H1 (cell line): ENCODE measurements around the gene VNN1. TPM values are rescaled to one million over a fixed set of nuclear protein-coding genes. Genes with fewer than 3 reads are reported as not detected.

Experiments used
- CBX5 ChIP-seq: fragments of 300-800, 300-1000 bp; sonication (generic); IDR thresholded peaks from 2 replicates; pipeline ENCODE4 v1.7.1; 2016; ENCODE audit warnings: antibody characterized with exemption, low read length, low read depth
- CHD7 ChIP-seq: fragments of 300-600 bp; sonication (generic); IDR thresholded peaks from 2 replicates; pipeline ENCODE4 v1.7.1; 2012; ENCODE audit warnings: low read length, moderate library complexity, mild to moderate bottlenecking, inconsistent platforms; ENCODE audit not compliant: insufficient replicate concordance
- CREB1 ChIP-seq: IDR thresholded peaks from 2 replicates; pipeline ENCODE4 v1.6.1; 2012; ENCODE audit warnings: inconsistent platforms
- MAFK ChIP-seq: IDR thresholded peaks from 2 replicates; pipeline ENCODE4 v1.6.1; 2012; ENCODE audit warnings: low read depth, mild to moderate bottlenecking, improper control_type of control experiment, low read length
- PHF8 ChIP-seq: fragments of 200-600 bp; sonication (generic); conservative IDR thresholded peaks from 2 replicates; pipeline ENCODE4 v1.7.1; 2012; ENCODE audit warnings: low read depth, mild to moderate bottlenecking, inconsistent platforms, low read length, moderate library complexity
- RBBP5 ChIP-seq: IDR thresholded peaks from 2 replicates; pipeline ENCODE4 v1.7.1; 2012; ENCODE audit warnings: low read depth, mild to moderate bottlenecking, inconsistent platforms, low read length, moderate library complexity, borderline replicate concordance
- polyA plus RNA-seq, 7 experiments: library from polyadenylated mRNA; depleted of rRNA in 3 of 7; stranded (reverse) in 5 of 7; unstranded in 2 of 7; fragments of >200 nt in 5 of 7; fragments of 200-250 nt in 2 of 7; gene quantifications; 1 replicate in 5 of 7; 2 replicates in 1 of 7; 4 replicates in 1 of 7; pipeline versions ENCODE4 v1.2.1 to v1.2.3, GENCODE V29; 2011 to 2013; ENCODE audit warnings: missing spikeins in 2 of 7, mixed read lengths in 2 of 7
- total RNA-seq: library from RNA; stranded (reverse); fragmentation: NEBNext Ultra II Directional; extraction: Animal tissue kit (Norgen Biotek cat#: 25700); gene quantifications from 2 replicates; pipeline ENCODE4 v1.2.1, GENCODE V29; 2021

VNN1 gene
- total and polyA plus RNA-seq, 2 of the 8 experiments (the other 6 are each of a cell fraction or from before 2014, with no cell fraction given): not detected

GRCh38 chr6:132684272-132684671 lies 29.6 kb downstream of the VNN1 start (continued):
- TF ChIP-seq CHD7 (no peak), CREB1 (no peak), MAFK (no peak), RBBP5 (no peak), PHF8 (no peak), CBX5 (no peak)
